Spleen (tissue), 7 donors: ENCODE measurements around the gene CEP68.

ENCODE experiments used
- CTCF ChIP-seq, 11 experiments: fragments of 200-600 bp in 7 of 11; fragments of 450-650 bp in 4 of 11; sonication (generic) in 4 of 11; IDR thresholded peaks in 8 of 11; conservative IDR thresholded peaks in 3 of 11; 1 replicate in 7 of 11; 2 replicates in 4 of 11; pipeline versions ENCODE4 v1.4.0 to v1.8.0; 2016 to 2021; ENCODE audit warnings: antibody characterized with exemption in 11 of 11, inconsistent platforms in 4 of 11, mild to moderate bottlenecking in 1 of 11
- POLR2A ChIP-seq, 3 donors: fragments of 450-650 bp; IDR thresholded peaks; one replicate each; pipeline ENCODE4 v1.5.1; 2017; ENCODE audit warnings: antibody characterized with exemption in 3 of 3, mild to moderate bottlenecking in 1 of 3
- donor health status: DM: no; HTN: no; CAD: no; lungs with moderate emphysema.
- donor health status: DM: no; HTN: no; CAD: no.
- donor health status: DM: no; HTN: no; CAD: no.

- TF ChIP-seq CTCF (IDR thresholded peaks at IDR 0.05 in 8 of 11, conservative IDR thresholded peaks at IDR 0.05 in 3 of 11) (no peak), POLR2A (IDR thresholded peaks at IDR 0.05) (no peak)
These were observed 37.0 kb downstream of the CEP68 start for GRCh38 chr2:65093211-65093610.
